ENCODE results near the gene STK32C. TPM values are rescaled to one million over a fixed set of nuclear protein-coding genes. Genes with fewer than 3 reads are reported as not detected.

Gene STK32C
- total RNA-seq, 2 donors from 2014 or later = 2.6 to 3.7 TPM

DNA sequence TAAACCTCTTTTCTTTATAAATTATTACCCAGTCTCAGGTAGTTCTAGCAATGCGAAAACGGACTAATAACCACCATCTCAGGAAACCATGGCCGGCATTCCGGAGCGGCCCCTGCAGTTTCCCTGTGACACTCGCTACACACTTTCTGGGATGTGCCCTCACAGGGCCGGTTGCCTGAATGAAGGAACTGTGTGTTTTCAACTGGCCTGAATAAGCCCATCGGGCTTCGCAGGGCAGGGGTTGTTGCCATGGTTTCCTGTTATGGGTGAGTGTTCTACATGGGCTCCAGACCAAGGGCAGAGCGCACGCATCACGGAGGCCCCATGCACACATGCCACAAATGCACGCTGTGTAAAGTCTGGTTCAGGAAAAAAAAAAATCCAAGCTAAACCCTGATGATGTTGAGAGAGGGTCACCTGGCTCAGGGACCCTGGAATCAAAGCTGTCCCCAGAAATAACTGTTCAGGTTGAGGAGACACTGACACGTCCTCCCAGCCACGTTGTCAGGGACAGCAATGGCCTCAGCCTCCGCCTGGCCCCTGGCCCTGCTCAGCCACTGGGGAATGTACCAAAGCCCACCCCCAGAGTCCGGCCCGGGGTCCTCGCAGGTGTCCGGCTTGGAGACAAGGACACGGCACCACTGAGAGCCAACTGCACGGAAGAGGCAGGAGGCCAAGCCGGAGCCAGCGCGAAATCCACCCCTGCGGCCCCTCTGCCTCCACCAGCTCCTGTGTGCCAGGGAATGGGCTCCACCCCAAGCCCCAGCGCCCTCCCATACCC is 47.9 kb downstream of the STK32C start:
- Histone ChIP-seq H3K4me3 (no peak overlapping the region), H3K27me3 (no peaks in the 10 kb centered on the region), H3K27ac (no peak overlapping the region), H3K9me3 (no peaks in the 10 kb centered on the region), H3K36me3 (no peaks in the 10 kb centered on the region), H3K4me1 (peaks cover 0 to 7% of the 10 kb centered on the region in 2 donors)
- DNase-seq (ENCODE audit: low spot score) = no peak
- TF ChIP-seq, protein P1, sequence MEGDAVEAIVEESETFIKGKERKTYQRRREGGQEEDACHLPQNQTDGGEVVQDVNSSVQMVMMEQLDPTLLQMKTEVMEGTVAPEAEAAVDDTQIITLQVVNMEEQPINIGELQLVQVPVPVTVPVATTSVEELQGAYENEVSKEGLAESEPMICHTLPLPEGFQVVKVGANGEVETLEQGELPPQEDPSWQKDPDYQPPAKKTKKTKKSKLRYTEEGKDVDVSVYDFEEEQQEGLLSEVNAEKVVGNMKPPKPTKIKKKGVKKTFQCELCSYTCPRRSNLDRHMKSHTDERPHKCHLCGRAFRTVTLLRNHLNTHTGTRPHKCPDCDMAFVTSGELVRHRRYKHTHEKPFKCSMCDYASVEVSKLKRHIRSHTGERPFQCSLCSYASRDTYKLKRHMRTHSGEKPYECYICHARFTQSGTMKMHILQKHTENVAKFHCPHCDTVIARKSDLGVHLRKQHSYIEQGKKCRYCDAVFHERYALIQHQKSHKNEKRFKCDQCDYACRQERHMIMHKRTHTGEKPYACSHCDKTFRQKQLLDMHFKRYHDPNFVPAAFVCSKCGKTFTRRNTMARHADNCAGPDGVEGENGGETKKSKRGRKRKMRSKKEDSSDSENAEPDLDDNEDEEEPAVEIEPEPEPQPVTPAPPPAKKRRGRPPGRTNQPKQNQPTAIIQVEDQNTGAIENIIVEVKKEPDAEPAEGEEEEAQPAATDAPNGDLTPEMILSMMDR (IDR thresholded peaks at IDR 0.05) = no peak

DNA sequence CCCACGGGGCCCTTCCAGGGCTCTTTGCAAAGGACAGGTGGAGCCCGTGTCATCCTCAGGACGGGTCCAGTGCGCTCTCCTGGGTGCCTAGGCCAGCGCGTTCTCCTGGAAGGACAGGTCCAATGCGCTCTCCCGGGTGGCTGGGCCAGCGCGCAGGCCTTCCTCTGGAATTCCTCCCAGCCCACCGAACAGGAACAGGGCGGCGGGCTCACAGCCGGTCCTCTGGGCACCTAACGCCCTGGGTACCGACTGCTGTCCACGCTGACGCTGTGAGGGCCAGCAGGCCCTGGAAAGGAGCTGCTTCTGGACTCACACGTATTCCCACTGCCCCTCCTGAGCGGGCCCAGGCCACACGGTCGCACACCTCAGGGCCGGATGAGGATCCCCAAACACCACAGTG is 49.3 kb downstream of the STK32C start:
- no peak overlapping the region for H3K27ac ChIP-seq
- DNase-seq (ENCODE audit: low spot score) = no peak
- TF ChIP-seq, protein P1 (IDR thresholded peaks at IDR 0.05) = no peak
- H3K4me3 ChIP-seq = no peak overlapping the region
- no peaks in the 10 kb centered on the region for H3K4me1 ChIP-seq
- H3K9me3 ChIP-seq = no peaks in the 10 kb centered on the region
- H3K27me3 ChIP-seq = no peaks in the 10 kb centered on the region
- H3K36me3 ChIP-seq = no peaks in the 10 kb centered on the region

DNA sequence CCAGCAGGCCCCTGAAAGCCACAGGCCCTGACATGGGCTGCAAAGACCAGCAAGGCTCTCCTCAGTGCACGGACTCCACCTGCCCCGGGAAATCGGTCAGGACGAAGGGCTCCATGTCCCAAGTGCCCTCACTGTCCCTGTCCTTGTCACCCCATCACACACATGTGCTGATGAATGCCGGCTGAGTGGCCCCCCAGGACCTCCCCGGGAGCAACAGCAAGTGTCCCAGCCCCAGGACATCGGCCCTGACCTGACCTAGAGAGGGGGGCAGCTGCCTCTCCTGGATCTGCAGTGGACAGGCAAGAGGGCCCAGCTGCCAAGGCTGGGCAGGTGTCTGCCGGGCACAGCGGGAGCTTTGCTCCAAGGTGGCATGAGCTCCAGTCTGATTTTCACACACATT is 49.8 kb downstream of the STK32C start:
- TF ChIP-seq, protein P1 (IDR thresholded peaks at IDR 0.05) = no peak
- H3K4me3 ChIP-seq = no peak overlapping the region
- H3K9me3 ChIP-seq = no peaks in the 10 kb centered on the region
- H3K27ac ChIP-seq = no peak overlapping the region
- DNase-seq (ENCODE audit: low spot score) = no peak
- H3K36me3 ChIP-seq = no peaks in the 10 kb centered on the region
- no peaks in the 10 kb centered on the region for H3K27me3 ChIP-seq
- no peaks in the 10 kb centered on the region for H3K4me1 ChIP-seq

DNA sequence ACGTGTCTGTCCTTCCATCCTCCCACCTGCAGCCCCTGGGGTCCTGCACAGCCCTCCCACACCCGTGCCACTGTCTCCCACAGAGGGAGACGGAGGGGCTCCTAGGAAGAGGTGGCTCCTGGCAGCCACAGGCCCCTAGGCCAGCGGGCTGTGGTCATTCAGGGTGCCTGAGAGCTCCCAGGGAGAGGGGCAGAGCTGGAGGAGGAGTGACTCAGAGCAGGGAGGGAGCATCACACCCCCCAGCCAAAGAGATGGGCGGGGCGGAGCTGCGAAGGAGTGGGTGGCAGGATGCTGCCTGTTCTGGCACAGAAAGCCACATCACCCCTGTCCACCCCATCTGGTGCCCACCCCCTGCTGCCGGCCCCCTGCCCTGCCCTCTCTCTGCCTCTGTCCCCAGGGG is 50.5 kb downstream of the STK32C start:
- DNase-seq (ENCODE audit: low spot score) = no peak
- Histone ChIP-seq H3K36me3 (no peaks in the 10 kb centered on the region), H3K9me3 (no peaks in the 10 kb centered on the region), H3K27ac (no peak overlapping the region), H3K4me1 (no peaks in the 10 kb centered on the region), H3K4me3 (no peak overlapping the region), H3K27me3 (no peaks in the 10 kb centered on the region)
- TF ChIP-seq, protein P1 (IDR thresholded peaks at IDR 0.05) = no peak

DNA sequence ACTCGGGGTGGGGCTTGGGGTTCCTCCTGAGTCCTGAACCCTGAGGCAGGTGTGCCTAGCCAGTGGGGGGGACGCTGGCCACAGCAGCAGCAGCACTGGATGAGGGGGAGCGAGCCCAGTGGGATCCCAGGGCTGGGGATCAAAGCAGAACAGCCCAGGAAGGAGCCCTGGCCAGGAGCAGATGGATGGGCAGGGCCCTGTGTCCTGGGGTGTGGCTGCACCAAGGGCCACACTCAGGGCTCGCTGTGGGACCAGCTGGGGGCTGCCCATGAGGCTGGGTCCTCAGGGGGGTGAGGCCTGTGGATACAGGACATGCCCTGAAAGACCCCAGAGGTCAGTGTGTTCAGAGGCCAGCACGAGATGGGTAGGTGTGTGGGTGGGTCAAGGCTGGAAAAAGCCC is 50.9 kb downstream of the STK32C start:
- H3K4me3 ChIP-seq = no peak overlapping the region
- H3K4me1 ChIP-seq = no peaks in the 10 kb centered on the region
- no peaks in the 10 kb centered on the region for H3K36me3 ChIP-seq
- H3K27me3 ChIP-seq = no peaks in the 10 kb centered on the region
- H3K9me3 ChIP-seq = no peaks in the 10 kb centered on the region
- DNase-seq (ENCODE audit: low spot score) = no peak
- TF ChIP-seq, protein P1 (IDR thresholded peaks at IDR 0.05) = no peak
- no peak overlapping the region for H3K27ac ChIP-seq
